ENCODE results near the gene ATP6V0C. TPM values are rescaled to one million over a fixed set of nuclear protein-coding genes. Genes with fewer than 3 reads are reported as not detected.

The ATP6V0C gene
- total and polyA plus RNA-seq, 9 donors, result 34.8 to 143 (median 119) TPM

- intact Hi-C loops (cut with DNase I), result loop anchor here in 2 of 4 donors (10.0 kb wide), 2 partner anchors 71 to 81 kb away; partner anchors contain the start of gene CCNF (in 1 of the 2)
- no peak for TF ChIP-seq POLR2A (IDR thresholded peaks at IDR 0.05)
- TF ChIP-seq EP300 (IDR thresholded peaks at IDR 0.05), result no peak
Measured at GRCh38 chr16:2505695-2506094, 8.1 kb upstream of the ATP6V0C start.

GRCh38 chr16:2507052-2507659 lies 6.6 kb upstream of the ATP6V0C start:
- Histone ChIP-seq H3K27ac (no peak overlapping the region), H3K9me3 (no peaks in the 10 kb centered on the region), H3K27me3 (no peaks in the 10 kb centered on the region), H3K4me3 (no peak overlapping the region), H3K4me1 (ENCODE audit: insufficient read depth) (no peaks in the 10 kb centered on the region), H3K36me3 (no peaks in the 10 kb centered on the region)
- 85% methylated on average over 14 of the region's 14 CpGs for WGBS, 3 donors
- no peak for DNase-seq
- intact Hi-C loops (cut with DNase I), result loop anchor here in 2 of 4 donors (10.0 kb wide), 2 partner anchors 72 to 82 kb away; partner anchors contain the start of gene CCNF (in 1 of the 2)
- no peak for TF ChIP-seq CTCF (IDR thresholded peaks at IDR 0.05)
- no peak for TF ChIP-seq EP300 (IDR thresholded peaks at IDR 0.05)
- no peak for TF ChIP-seq POLR2A (IDR thresholded peaks at IDR 0.05)

More at GRCh38 chr16:2505695-2506094, 8.1 kb upstream of the ATP6V0C start:
- Histone ChIP-seq H3K36me3 (no peaks in the 10 kb centered on the region), H3K27ac (no peak overlapping the region), H3K4me3 (no peak overlapping the region), H3K4me1 (ENCODE audit: insufficient read depth) (peaks cover 5% of the 10 kb centered on the region), H3K9me3 (no peaks in the 10 kb centered on the region), H3K27me3 (no peaks in the 10 kb centered on the region)
- DNase-seq, result no peak
- 90 to 92% (median 91%) methylated on average over 14 of the region's 14 CpGs for WGBS, 3 donors

GRCh38 chr16:2507665-2508064 lies 6.1 kb upstream of the ATP6V0C start:
- no peak for DNase-seq
- TF ChIP-seq POLR2A (IDR thresholded peaks at IDR 0.05) (no peak), CTCF (IDR thresholded peaks at IDR 0.05) (no peak), EP300 (IDR thresholded peaks at IDR 0.05) (no peak)
- Histone ChIP-seq H3K4me1 (ENCODE audit: insufficient read depth) (no peaks in the 10 kb centered on the region), H3K27me3 (no peaks in the 10 kb centered on the region), H3K4me3 (no peak overlapping the region), H3K27ac (no peak overlapping the region), H3K9me3 (no peaks in the 10 kb centered on the region), H3K36me3 (no peaks in the 10 kb centered on the region)
- WGBS, 3 donors, result 84 to 95% (median 94%) methylated on average over 11 of the region's 11 CpGs
- intact Hi-C loops (cut with DNase I), result loop anchor here in 2 of 4 donors (10.0 kb wide), 2 partner anchors 73 to 83 kb away; partner anchors contain the start of gene CCNF (in 1 of the 2)

GRCh38 chr16:2508722-2509400 lies 4.9 kb upstream of the ATP6V0C start:
- peak in 1 of 5 donors; percentile 34 for DNase-seq
- H3K4me3 ChIP-seq, result no peak overlapping the region
- no peak overlapping the region for H3K27ac ChIP-seq
- 82 to 86% (median 84%) methylated on average over 15 to 18 of the region's 18 CpGs for WGBS, 3 donors
- no peak for TF ChIP-seq POLR2A (IDR thresholded peaks at IDR 0.05)
- no peak for TF ChIP-seq CTCF (IDR thresholded peaks at IDR 0.05)
- no peak for TF ChIP-seq EP300 (IDR thresholded peaks at IDR 0.05)
- no peaks in the 10 kb centered on the region for H3K27me3 ChIP-seq
- H3K36me3 ChIP-seq, result no peaks in the 10 kb centered on the region
- H3K4me1 ChIP-seq (ENCODE audit: insufficient read depth), result no peaks in the 10 kb centered on the region
- no peaks in the 10 kb centered on the region for H3K9me3 ChIP-seq
- intact Hi-C loops (cut with DNase I), result loop anchor here in 2 of 4 donors (10.0 kb wide), 2 partner anchors 74 to 84 kb away; partner anchors contain the start of gene CCNF (in 1 of the 2)

Measured in ovary (tissue), 9 donors.